AG04450 (cell line): ENCODE data around the gene KLK1. TPM values are rescaled to one million over a fixed set of nuclear protein-coding genes. Genes with fewer than 3 reads are reported as not detected.

Experiments
- CTCF ChIA-PET: fragments of 300-600, 350-600 bp; formaldehyde crosslinking; extraction: SDS; loops from one replicate; lab custom pipeline; 2022; ENCODE audit warnings: antibody characterized with exemption, inconsistent platforms; lab: Charles Lee
- POLR2A ChIA-PET: fragments of 350-600 bp; formaldehyde crosslinking; extraction: SDS; loops from one replicate; lab custom pipeline; 2021; ENCODE audit warnings: antibody characterized with exemption, inconsistent platforms; lab: Yijun Ruan, JAX
- DNase-seq: peaks from one replicate; pipeline ENCODE4 v3.0.0-alpha.2; 2011; ENCODE audit warnings: low read depth, low spot score
- H3K27ac ChIP-seq: one replicate; pipeline ENCODE4 v1.5.1; 2012; ENCODE audit warnings: low read depth, low read length, control low read depth
- H3K27me3 ChIP-seq: one replicate; pipeline ENCODE4 v1.6.0; 2012; ENCODE audit warnings: low read length; ENCODE audit not compliant: control insufficient read depth, insufficient read depth
- H3K4me3 ChIP-seq: 2 replicates; pipeline ENCODE4 v1.5.1; 2011; ENCODE audit warnings: mild to moderate bottlenecking, low read depth, low read length, control low read depth
- H3K9me3 ChIP-seq: 2 replicates; pipeline ENCODE4 v1.5.1; 2012; ENCODE audit warnings: low read length; ENCODE audit not compliant: control insufficient read depth, insufficient read depth
- CTCF ChIP-seq: IDR thresholded peaks from 2 replicates; pipeline ENCODE4 v1.5.1; 2011; ENCODE audit warnings: low read depth, low read length, control low read depth, inconsistent platforms
- polyA plus RNA-seq: library from polyadenylated mRNA; depleted of rRNA; stranded (reverse); fragments of >200 nt; gene quantifications from 2 replicates; pipeline ENCODE4 v1.2.3, GENCODE V29; 2011

The KLK1 gene
- polyA plus RNA-seq, 1 experiment: not detected

GRCh38 chr19:50791594-50792271 lies 31.9 kb downstream of the KLK1 start:
- no peaks in the 10 kb centered on the region for H3K27me3 ChIP-seq
- DNase-seq: no peak
- no peak for TF ChIP-seq CTCF
- no peak overlapping the region for H3K27ac ChIP-seq
- no peak overlapping the region for H3K4me3 ChIP-seq
- no peaks in the 10 kb centered on the region; the same call in 1 of the 2 replicates for H3K9me3 ChIP-seq
- POLR2A ChIA-PET: interaction anchor here (0.6 kb wide), 1 partner anchor 403 kb away, joined by 4 read pairs; no protein-coding TSS in a partner anchor
- CTCF ChIA-PET: interaction anchor here (0.6 to 2.1 kb wide), 2 partner anchors 67 to 235 kb away, joined by 3 to 6 read pairs; no protein-coding TSS in a partner anchor

GRCh38 chr19:50790922-50791467 lies 32.6 kb downstream of the KLK1 start:
- H3K9me3 ChIP-seq: no peaks in the 10 kb centered on the region; the same call in 1 of the 2 replicates
- no peak for TF ChIP-seq CTCF
- H3K27me3 ChIP-seq: no peaks in the 10 kb centered on the region
- POLR2A ChIA-PET: interaction anchor here (0.6 kb wide), 1 partner anchor 402 kb away, joined by 4 read pairs; no protein-coding TSS in a partner anchor
- no peak overlapping the region for H3K4me3 ChIP-seq
- DNase-seq: no peak
- CTCF ChIA-PET: interaction anchor here (0.5 to 2.1 kb wide), 3 partner anchors 9 to 122 kb away, joined by 3 to 6 read pairs (median 4); no protein-coding TSS in a partner anchor
- no peak overlapping the region for H3K27ac ChIP-seq

GRCh38 chr19:50790396-50790795 lies 33.2 kb downstream of the KLK1 start, which contains the start of gene ACP4:
TSS of gene ACP4 (plus strand) at chr19:50790415. CDS start at chr19:50790415, 0 bp downstream.
- no peak for DNase-seq
- POLR2A ChIA-PET: interaction anchor here (1.0 kb wide), 1 partner anchor 406 kb away, joined by 3 read pairs; the partner anchor contains the start of gene POLD1
- no peak within 1 kb of the TSS for H3K4me3 ChIP-seq
- H3K9me3 ChIP-seq: no peaks in the 10 kb centered on the region; the same call in 1 of the 2 replicates
- no peak for TF ChIP-seq CTCF
- CTCF ChIA-PET: interaction anchor here (0.5 to 2.1 kb wide), 3 partner anchors 9 to 121 kb away, joined by 3 to 6 read pairs (median 4); no protein-coding TSS in a partner anchor
- no peak within 1 kb of the TSS for H3K27ac ChIP-seq
- H3K27me3 ChIP-seq: no peaks in the 10 kb centered on the region

GRCh38 chr19:50785329-50785728 lies 38.3 kb downstream of the KLK1 start:
- Histone ChIP-seq H3K27ac (no peak overlapping the region), H3K4me3 (no peak overlapping the region), H3K9me3 (no peaks in the 10 kb centered on the region; the same call in 1 of the 2 replicates), H3K27me3 (peaks cover 14% of the 10 kb centered on the region)
- ChIA-PET POLR2A (no interaction called here), CTCF (interaction anchor here (3.7 to 5.0 kb wide), 3 partner anchors 80 to 248 kb away, joined by 23 to 71 read pairs (median 40); no protein-coding TSS in a partner anchor)
- DNase-seq: no peak
- TF ChIP-seq CTCF: no peak
